Keratinocyte (primary cell): ENCODE results near the gene ANXA2R. TPM values are rescaled to one million over a fixed set of nuclear protein-coding genes. Genes with fewer than 3 reads are reported as not detected.

Experiments used
- DNase-seq: peaks from one replicate; pipeline ENCODE4 v3.0.0-alpha.2; 2011; ENCODE audit warnings: low read depth, missing footprints, low spot score
- FAIRE-seq: peaks from 2 replicates; lab custom pipeline; 2011; peaks lifted over from hg19 to GRCh38; lab: Jason Lieb, UNC
- H2AFZ ChIP-seq: 2 replicates; pipeline ENCODE4 v1.6.0; 2012; ENCODE audit warnings: low read length, control low read depth, inconsistent platforms; ENCODE audit not compliant: control insufficient read depth
- H3K27ac ChIP-seq: 2 replicates; pipeline ENCODE4 v1.5.1; 2011; ENCODE audit warnings: low read length; ENCODE audit not compliant: control insufficient read depth, insufficient read depth
- H3K27me3 ChIP-seq: 3 replicates; pipeline ENCODE4 v1.6.0; 2011; ENCODE audit warnings: low read length; ENCODE audit not compliant: control insufficient read depth, insufficient read depth; ENCODE audit errors: extremely low read depth
- H3K36me3 ChIP-seq, 2 experiments: 2 replicates in 1 of 2; 3 replicates in 1 of 2; pipeline ENCODE4 v1.5.1; 2011; ENCODE audit warnings: low read length in 2 of 2, mild to moderate bottlenecking in 1 of 2; ENCODE audit not compliant: control insufficient read depth in 2 of 2, insufficient read depth in 2 of 2; ENCODE audit errors: extremely low read depth in 1 of 2
- H3K4me1 ChIP-seq: 3 replicates; pipeline ENCODE4 v1.5.1; 2011; ENCODE audit warnings: low read length; ENCODE audit not compliant: control insufficient read depth, insufficient read depth; ENCODE audit errors: extremely low read depth
- H3K4me2 ChIP-seq: 3 replicates; pipeline ENCODE4 v1.6.0; 2011; ENCODE audit warnings: low read depth, low read length; ENCODE audit not compliant: control insufficient read depth, insufficient read depth; ENCODE audit errors: extremely low read depth
- H3K4me3 ChIP-seq, 3 experiments: fragments of 200-600 bp in 1 of 3; sonication (generic) in 1 of 3; 2 replicates in 2 of 3; 3 replicates in 1 of 3; pipeline ENCODE4 v1.5.1; 2011 to 2016; ENCODE audit warnings: low read length in 3 of 3, mild to moderate bottlenecking in 3 of 3, control low read depth in 2 of 3, inconsistent platforms in 1 of 3, low read depth in 1 of 3, mixed read lengths in 1 of 3, mixed run types in 1 of 3, moderate library complexity in 1 of 3; ENCODE audit not compliant: control insufficient read depth in 2 of 3, insufficient read depth in 2 of 3; ENCODE audit errors: extremely low read depth in 1 of 3
- H3K79me2 ChIP-seq: 2 replicates; pipeline ENCODE4 v1.6.0; 2012; ENCODE audit warnings: low read length; ENCODE audit not compliant: control insufficient read depth, insufficient read depth
- H3K9ac ChIP-seq: 3 replicates; pipeline ENCODE4 v1.6.0; 2011; ENCODE audit warnings: low read length; ENCODE audit not compliant: control insufficient read depth, insufficient read depth; ENCODE audit errors: extremely low read depth
- H3K9me1 ChIP-seq: 3 replicates; pipeline ENCODE4 v1.6.0; 2011; ENCODE audit warnings: low read length; ENCODE audit not compliant: control insufficient read depth, insufficient read depth; ENCODE audit errors: extremely low read depth
- H3K9me3 ChIP-seq: 2 replicates; pipeline ENCODE4 v1.5.1; 2012; ENCODE audit warnings: low read depth, low read length; ENCODE audit not compliant: control insufficient read depth
- H4K20me1 ChIP-seq: 3 replicates; pipeline ENCODE4 v1.6.0; 2011; ENCODE audit warnings: low read length; ENCODE audit not compliant: control insufficient read depth, insufficient read depth; ENCODE audit errors: extremely low read depth
- CTCF ChIP-seq, 3 experiments: IDR thresholded peaks in 1 of 3; conservative IDR thresholded peaks in 1 of 3; optimal IDR thresholded peaks in 1 of 3; 2 replicates in 2 of 3; 3 replicates in 1 of 3; pipeline versions ENCODE3 to v1.5.1; 2011; ENCODE audit warnings: low read length in 3 of 3, mild to moderate bottlenecking in 3 of 3, moderate library complexity in 2 of 3, control low read depth in 1 of 3, inconsistent platforms in 1 of 3; ENCODE audit not compliant: insufficient read depth in 2 of 3; ENCODE audit errors: extremely low read depth in 1 of 3
- EZH2 ChIP-seq: IDR thresholded peaks from one replicate; pipeline ENCODE4 v1.6.1; 2012; ENCODE audit warnings: inconsistent platforms, mild to moderate bottlenecking, low read length, moderate library complexity
- dilution Hi-C: fragments of 300-500 bp; cut with MboI; formaldehyde crosslinking; loops from one replicate; pipeline ENCODE4 v1.7.0; 2020; ENCODE audit warnings: low sequenced_read_pairs; ENCODE audit not compliant: extremely low pct_ligation_motif_present
- polyA plus RNA-seq, 5 experiments: library from polyadenylated mRNA; depleted of rRNA in 3 of 5; stranded (reverse) in 3 of 5; stranded (forward) in 1 of 5; unstranded in 1 of 5; fragments of >200 nt; gene quantifications; 1 replicate in 1 of 5; 2 replicates in 3 of 5; 3 replicates in 1 of 5; pipeline versions ENCODE4 v1.2.1 to v1.2.3, GENCODE V29; 2011 to 2012; ENCODE audit warnings: missing spikeins in 2 of 5, low read depth in 1 of 5, low replicate concordance in 1 of 5

Gene ANXA2R
- polyA plus RNA-seq, 1 donor (not counting 4 experiments of a cell fraction or from before 2014, with no cell fraction given) = 0.17 TPM

- TF ChIP-seq EZH2 (no peak), CTCF (optimal IDR thresholded peaks at IDR 0.05 in 1 of 3, IDR thresholded peaks at IDR 0.05 in 1 of 3, conservative IDR thresholded peaks at IDR 0.05 in 1 of 3; ENCODE audit: extremely low read depth in 1 of 3, insufficient read depth in 2 of 3, low read length in 3 of 3) (no peak)
- Histone ChIP-seq H3K4me1 (peaks cover 6% of the 10 kb centered on the region), H3K79me2 (no peaks in the 10 kb centered on the region), H2AFZ (no peak overlapping the region), H3K4me2 (no peak overlapping the region), H3K4me3 (no peak overlapping the region), H3K27me3 (no peaks in the 10 kb centered on the region), H3K27ac (no peak overlapping the region), H3K9me3 (no peaks in the 10 kb centered on the region), H3K9me1 (no peaks in the 10 kb centered on the region), H3K36me3 (no peaks in the 10 kb centered on the region), H3K9ac (no peak overlapping the region), H4K20me1 (no peaks in the 10 kb centered on the region)
- FAIRE-seq (no peak), DNase-seq (no peak)
- dilution Hi-C loops = no loop called here
These were observed 23.8 kb downstream of the ANXA2R start for GRCh38 chr5:43016217-43016779.

- no peak for FAIRE-seq
- Histone ChIP-seq H3K27me3 (no peaks in the 10 kb centered on the region), H2AFZ (no peak overlapping the region), H3K79me2 (no peaks in the 10 kb centered on the region), H3K36me3 (no peaks in the 10 kb centered on the region), H3K27ac (no peak overlapping the region), H3K4me2 (no peak overlapping the region), H3K9me1 (no peaks in the 10 kb centered on the region), H4K20me1 (no peaks in the 10 kb centered on the region), H3K4me3 (no peak overlapping the region), H3K9me3 (no peaks in the 10 kb centered on the region), H3K9ac (no peak overlapping the region), H3K4me1 (peaks cover 9% of the 10 kb centered on the region)
- dilution Hi-C loops = no loop called here
- no peak for DNase-seq
- TF ChIP-seq EZH2 (no peak), CTCF (optimal IDR thresholded peaks at IDR 0.05 in 1 of 3, IDR thresholded peaks at IDR 0.05 in 1 of 3, conservative IDR thresholded peaks at IDR 0.05 in 1 of 3; ENCODE audit: extremely low read depth in 1 of 3, insufficient read depth in 2 of 3, low read length in 3 of 3) (no peak)
These were observed 25.6 kb downstream of the ANXA2R start for GRCh38 chr5:43014522-43014921.
